ENCODE data around the gene RORC. TPM values are rescaled to one million over a fixed set of nuclear protein-coding genes. Genes with fewer than 3 reads are reported as not detected.

RORC gene
- total and polyA plus RNA-seq, 7 donors: 0.27 to 18.0 (median 3.9) TPM; not detected in 1

DNA sequence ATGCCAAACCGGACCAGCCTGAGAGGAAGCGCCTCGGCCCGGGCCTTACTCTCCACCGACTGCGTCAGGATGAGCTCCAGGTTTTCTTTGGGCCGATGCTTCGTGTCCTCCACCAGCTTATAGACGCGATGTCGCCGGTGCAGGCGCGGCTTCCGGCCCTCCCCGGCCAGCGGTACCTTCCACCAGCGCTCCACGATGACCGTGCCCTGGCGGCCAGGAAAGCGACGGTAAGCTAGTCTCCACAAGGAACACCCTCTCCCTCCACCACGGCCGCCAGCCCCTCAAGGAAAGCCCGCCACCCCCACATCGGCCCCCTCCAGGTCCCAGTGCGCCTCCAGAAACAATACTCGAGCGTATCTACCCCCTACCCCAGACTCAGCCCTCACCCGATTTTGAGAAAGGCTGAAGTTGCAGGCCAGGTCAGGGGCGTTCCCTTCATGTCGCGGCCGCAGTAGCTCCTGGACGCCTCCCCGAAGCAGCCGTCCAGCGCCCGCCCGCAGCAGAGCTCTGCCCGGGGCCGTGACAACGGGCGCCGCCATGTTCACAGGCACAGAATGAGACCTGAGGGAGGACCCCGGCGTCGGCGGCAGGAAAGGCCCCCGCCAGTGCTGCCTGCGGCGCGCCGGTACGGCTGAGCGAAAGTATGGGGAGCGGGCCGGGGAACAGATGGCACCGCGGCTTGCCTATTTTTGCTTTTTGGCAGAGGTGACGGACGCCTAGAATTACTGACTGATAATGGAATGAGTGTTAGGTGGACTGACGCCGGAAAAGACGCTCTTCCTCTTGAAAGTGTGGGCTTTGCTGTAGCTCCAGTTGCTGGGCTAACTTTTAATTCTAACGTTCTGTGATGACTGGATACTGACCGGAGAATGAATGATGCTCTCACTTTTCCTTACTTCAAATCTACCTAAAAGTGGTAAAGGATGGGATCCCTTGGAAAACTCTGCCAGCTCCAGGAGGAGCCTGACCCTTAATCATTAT, 68.4 kb downstream of the RORC start, which contains the start of gene MRPL9:
Gene MRPL9 (minus strand): TSS at position 556 of the 981 bp plus-strand sequence. CDS start 17 bp downstream, at position 539.
- intact Hi-C loops (cut with DNase I): no loop called here
- Histone ChIP-seq H3K4me1 (peaks cover 0 to 15% (median 9%) of the 10 kb centered on the region in 4 donors), H3K27ac (peak within 1 kb of the TSS; percentile 80 to 92 (median 88)), H3K9me3 (no peaks in the 10 kb centered on the region), H3K27me3 (no peaks in the 10 kb centered on the region), H3K4me3 (peak within 1 kb of the TSS; percentile 62 to 83 (median 74)), H3K36me3 (peaks cover 0 to 41% (median 16%) of the 10 kb centered on the region in 4 donors)
- peak in 3 of 4 donors; percentile 50 to 65 (median 55) for TF ChIP-seq POLR2AphosphoS5 (IDR thresholded peaks at IDR 0.05)
- TF ChIP-seq POLR2A (IDR thresholded peaks at IDR 0.05): peak in 1 of 2 donors; percentile 18
- TF ChIP-seq, protein P1, sequence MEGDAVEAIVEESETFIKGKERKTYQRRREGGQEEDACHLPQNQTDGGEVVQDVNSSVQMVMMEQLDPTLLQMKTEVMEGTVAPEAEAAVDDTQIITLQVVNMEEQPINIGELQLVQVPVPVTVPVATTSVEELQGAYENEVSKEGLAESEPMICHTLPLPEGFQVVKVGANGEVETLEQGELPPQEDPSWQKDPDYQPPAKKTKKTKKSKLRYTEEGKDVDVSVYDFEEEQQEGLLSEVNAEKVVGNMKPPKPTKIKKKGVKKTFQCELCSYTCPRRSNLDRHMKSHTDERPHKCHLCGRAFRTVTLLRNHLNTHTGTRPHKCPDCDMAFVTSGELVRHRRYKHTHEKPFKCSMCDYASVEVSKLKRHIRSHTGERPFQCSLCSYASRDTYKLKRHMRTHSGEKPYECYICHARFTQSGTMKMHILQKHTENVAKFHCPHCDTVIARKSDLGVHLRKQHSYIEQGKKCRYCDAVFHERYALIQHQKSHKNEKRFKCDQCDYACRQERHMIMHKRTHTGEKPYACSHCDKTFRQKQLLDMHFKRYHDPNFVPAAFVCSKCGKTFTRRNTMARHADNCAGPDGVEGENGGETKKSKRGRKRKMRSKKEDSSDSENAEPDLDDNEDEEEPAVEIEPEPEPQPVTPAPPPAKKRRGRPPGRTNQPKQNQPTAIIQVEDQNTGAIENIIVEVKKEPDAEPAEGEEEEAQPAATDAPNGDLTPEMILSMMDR (IDR thresholded peaks at IDR 0.05): no peak
- DNase-seq: peak; percentile 88
- 1% methylated on average over 68 of the region's 68 CpGs for whole genome bisulfite sequencing, 2 donors

DNA sequence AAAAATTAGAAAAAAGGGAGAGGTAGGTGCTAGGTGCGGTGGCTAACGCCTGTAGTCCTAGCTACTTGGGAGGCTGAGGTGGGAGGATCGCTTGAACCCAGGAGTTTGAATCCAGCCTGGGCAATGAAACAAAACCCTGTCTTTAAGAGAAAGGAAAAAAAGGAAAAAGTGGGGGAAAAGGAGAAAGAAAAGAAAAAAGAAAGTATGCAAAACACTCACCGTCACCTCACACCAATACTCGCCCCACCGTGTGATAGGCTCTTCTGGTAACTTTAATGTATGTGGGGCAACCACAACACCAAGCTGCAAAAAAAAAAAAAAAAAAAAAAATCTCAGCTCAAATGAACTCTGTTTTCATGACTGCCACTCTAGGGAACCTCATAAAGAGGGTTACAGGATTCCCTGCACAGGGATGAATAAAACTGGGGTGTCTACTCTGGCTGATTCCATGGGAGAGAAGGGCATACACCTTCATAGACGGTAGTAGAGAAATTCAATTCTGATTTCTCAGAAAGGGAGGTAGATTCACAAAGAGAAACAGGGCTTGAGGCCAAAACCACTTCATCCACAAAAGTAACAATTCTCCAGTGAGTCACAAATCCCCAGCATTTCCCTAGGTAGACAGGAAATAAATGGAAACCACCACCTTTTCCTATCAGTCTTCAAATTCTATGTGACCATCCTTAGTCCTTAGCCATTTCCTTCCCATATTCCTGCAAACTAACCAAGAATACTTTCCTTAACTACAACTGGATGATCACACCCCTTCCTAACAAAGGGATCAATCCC, 70.8 kb downstream of the RORC start:
- no peak for DNase-seq
- TF ChIP-seq POLR2AphosphoS5 (IDR thresholded peaks at IDR 0.05) (no peak), EP300 (IDR thresholded peaks at IDR 0.05) (no peak), POLR2A (IDR thresholded peaks at IDR 0.05) (no peak)
- TF ChIP-seq, protein P1 (IDR thresholded peaks at IDR 0.05): no peak
- Histone ChIP-seq H3K27me3 (no peaks in the 10 kb centered on the region), H3K4me1 (peaks cover 0 to 15% (median 9%) of the 10 kb centered on the region in 4 donors), H3K27ac (no peak overlapping the region), H3K9me3 (no peaks in the 10 kb centered on the region), H3K36me3 (peaks cover 0 to 56% (median 16%) of the 10 kb centered on the region in 4 donors), H3K4me3 (no peak overlapping the region)
- 96% methylated on average over 7 of the region's 7 CpGs for WGBS, 2 donors
- intact Hi-C loops (cut with DNase I): no loop called here

DNA sequence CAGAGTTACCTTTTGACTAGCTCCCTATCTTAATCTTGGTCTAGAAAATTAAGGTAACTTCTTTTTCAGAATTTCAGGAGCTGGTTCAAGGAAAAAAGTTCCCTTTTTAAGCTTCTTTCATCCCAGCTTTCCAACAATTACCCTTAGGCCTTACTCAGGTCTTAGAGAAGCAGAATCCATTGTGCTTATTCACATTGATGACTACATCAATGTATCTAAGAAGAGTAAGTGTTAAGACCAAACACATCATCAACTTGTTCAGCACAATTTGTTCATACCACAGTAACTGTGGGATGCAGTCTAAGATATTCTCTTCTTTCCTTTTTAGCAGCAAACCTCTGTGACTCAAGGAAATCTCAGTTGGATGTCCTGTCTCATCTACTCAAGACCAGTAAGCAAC, 72.4 kb downstream of the RORC start:
- peaks cover 0 to 13% (median 7%) of the 10 kb centered on the region in 4 donors for H3K4me1 ChIP-seq
- peaks cover 0 to 58% (median 16%) of the 10 kb centered on the region in 4 donors for H3K36me3 ChIP-seq
- no peaks in the 10 kb centered on the region for H3K9me3 ChIP-seq
- no peaks in the 10 kb centered on the region for H3K27me3 ChIP-seq
- intact Hi-C loops (cut with DNase I): no loop called here
- TF ChIP-seq EP300 (IDR thresholded peaks at IDR 0.05) (no peak), POLR2A (IDR thresholded peaks at IDR 0.05) (no peak), POLR2AphosphoS5 (IDR thresholded peaks at IDR 0.05) (no peak)
- TF ChIP-seq, protein P1 (IDR thresholded peaks at IDR 0.05): no peak
- H3K27ac ChIP-seq: no peak overlapping the region
- no peak for DNase-seq
- no peak overlapping the region for H3K4me3 ChIP-seq

DNA sequence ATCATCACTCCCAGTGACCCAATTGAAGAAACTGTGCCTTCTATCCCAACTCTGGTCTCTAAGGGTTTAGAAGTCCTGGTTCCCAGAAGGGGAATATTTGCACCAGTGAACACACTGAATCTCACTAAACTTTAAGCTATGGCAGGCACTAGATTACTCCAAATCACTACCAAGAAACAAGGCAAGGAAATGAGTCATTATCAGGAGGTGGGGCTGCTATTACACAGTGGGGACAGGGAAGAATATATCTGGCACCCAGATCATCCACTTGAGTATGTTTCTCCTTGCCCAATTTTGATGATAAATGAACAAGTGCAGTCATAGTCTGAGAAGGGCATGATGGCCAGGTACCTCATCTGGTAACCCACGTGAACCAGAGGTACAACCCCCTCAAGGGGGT, 75.3 kb downstream of the RORC start:
- H3K9me3 ChIP-seq: no peaks in the 10 kb centered on the region
- DNase-seq: no peak
- H3K4me1 ChIP-seq: no peaks in the 10 kb centered on the region
- TF ChIP-seq, protein P1 (IDR thresholded peaks at IDR 0.05): no peak
- TF ChIP-seq POLR2AphosphoS5 (IDR thresholded peaks at IDR 0.05) (no peak), EP300 (IDR thresholded peaks at IDR 0.05) (no peak), POLR2A (IDR thresholded peaks at IDR 0.05) (no peak)
- H3K27me3 ChIP-seq: no peaks in the 10 kb centered on the region
- no peak overlapping the region for H3K27ac ChIP-seq
- peaks cover 0 to 48% (median 9%) of the 10 kb centered on the region in 4 donors for H3K36me3 ChIP-seq
- WGBS, 2 donors: 77 to 84% methylated on average over 1 of the region's 1 CpG
- no peak overlapping the region for H3K4me3 ChIP-seq
- intact Hi-C loops (cut with DNase I): no loop called here

Small RNA genes lying within 50 kb of the gene (small RNA-seq; reads per million reads assigned to genes)
- gene RF00019: 0 reads per million in 3 donors

Other genes starting within 250 kb of the RORC start
- 10 to 100 TPM; 49.0 to 59.0 (median 54.1) TPM for gene SNX27, start 219.8 kb downstream of the RORC start, total RNA-seq
- gene SNX27, start 219.8 kb downstream of the RORC start, polyA plus RNA-seq: 10 to 100 TPM in 1 of 3 donors, 1 to 10 TPM in 2; 3.6 to 12.3 (median 7.4) TPM
- gene CELF3, start 115.0 kb downstream of the RORC start, total RNA-seq: 1 to 10 TPM; 1.3 to 4.3 (median 1.6) TPM
- gene CELF3, start 115.0 kb downstream of the RORC start, polyA plus RNA-seq: 1 to 10 TPM in 1 of 3 donors, under 1 TPM in 2; 0.60 to 2.4 (median 0.69) TPM
- gene RIIAD1, start 110.3 kb downstream of the RORC start, total RNA-seq: 10 to 100 TPM in 1 of 4 donors, not detected in 3; 11.4 TPM
- gene RIIAD1, start 110.3 kb downstream of the RORC start, polyA plus RNA-seq: under 1 TPM in 1 of 3 donors, not detected in 2; 0.39 TPM
- gene MRPL9, start 68.3 kb downstream of the RORC start, total RNA-seq: 10 to 100 TPM; 49.6 to 68.7 (median 66.9) TPM
- gene MRPL9, start 68.3 kb downstream of the RORC start, polyA plus RNA-seq: 10 to 100 TPM; 47.9 to 55.8 (median 51.7) TPM
- gene TDRKH, start 41.3 kb downstream of the RORC start, total RNA-seq: 1 to 10 TPM; 3.7 to 4.9 (median 3.9) TPM
- 1 to 10 TPM; 1.8 to 5.5 (median 2.3) TPM for gene TDRKH, start 41.3 kb downstream of the RORC start, polyA plus RNA-seq
- gene LINGO4, start 26.4 kb downstream of the RORC start, total RNA-seq: under 1 TPM in 1 of 4 donors, not detected in 3; 0.16 TPM
- under 1 TPM in 1 of 3 donors, not detected in 2; 0.13 TPM for gene LINGO4, start 26.4 kb downstream of the RORC start, polyA plus RNA-seq
- not detected for gene C2CD4D, start 8.0 kb upstream of the RORC start, total RNA-seq
- under 1 TPM; 0.20 to 0.69 (median 0.60) TPM for gene C2CD4D, start 8.0 kb upstream of the RORC start, polyA plus RNA-seq
- not detected for gene THEM5, start 21.9 kb upstream of the RORC start, total RNA-seq
- gene THEM5, start 21.9 kb upstream of the RORC start, polyA plus RNA-seq: not detected
- 10 to 100 TPM; 16.1 to 21.9 (median 17.3) TPM for gene THEM4, start 77.7 kb upstream of the RORC start, total RNA-seq
- 10 to 100 TPM in 1 of 3 donors, 1 to 10 TPM in 2; 4.9 to 13.5 (median 5.4) TPM for gene THEM4, start 77.7 kb upstream of the RORC start, polyA plus RNA-seq
- gene S100A10, start 162.1 kb upstream of the RORC start, total RNA-seq: 10 to 100 TPM; 20.2 to 57.9 (median 43.0) TPM
- gene S100A10, start 162.1 kb upstream of the RORC start, polyA plus RNA-seq: 1,000 to 10,000 TPM; 1,087 to 1,816 (median 1,723) TPM
- gene S100A11, start 205.2 kb upstream of the RORC start, total RNA-seq: 100 to 1,000 TPM in 3 of 4 donors, 10 to 100 TPM in 1; 92.6 to 156 (median 109) TPM
- gene S100A11, start 205.2 kb upstream of the RORC start, polyA plus RNA-seq: 100 to 1,000 TPM; 371 to 633 (median 478) TPM

All from sigmoid colon (tissue), 7 donors.